DMS153 treated with DMSO at 0.1 percent for 48 hours (cell line): ENCODE data around the gene EEPD1.

Experiments
- DNase-seq: peaks from one replicate; lab custom pipeline; 2025; ENCODE audit not compliant: unreplicated experiment; lab: John Stamatoyannopoulos, UW

The EEPD1 gene

GRCh38 chr7:36154255-36155212, 1.5 kb downstream of the EEPD1 start:
- DNase-seq: no peak

- DNase-seq: peak; percentile 37
Measured at GRCh38 chr7:36155811-36156361, 2.8 kb downstream of the EEPD1 start.

GRCh38 chr7:36157527-36158320, 4.7 kb downstream of the EEPD1 start:
- no peak for DNase-seq

- DNase-seq: no peak
Measured at GRCh38 chr7:36158321-36158605, 5.2 kb downstream of the EEPD1 start.

GRCh38 chr7:36159618-36160017, 6.6 kb downstream of the EEPD1 start:
- DNase-seq: no peak

- DNase-seq: no peak
Measured at GRCh38 chr7:36160313-36160712, 7.3 kb downstream of the EEPD1 start.

GRCh38 chr7:36161996-36162395, 8.9 kb downstream of the EEPD1 start:
- DNase-seq: no peak

- no peak for DNase-seq
Measured at GRCh38 chr7:36165059-36165458, 12.0 kb downstream of the EEPD1 start.

GRCh38 chr7:36165802-36166201, 12.7 kb downstream of the EEPD1 start:
- DNase-seq: no peak

GRCh38 chr7:36167403-36168050, 14.5 kb downstream of the EEPD1 start:
- DNase-seq: no peak

GRCh38 chr7:36171503-36171902, 18.4 kb downstream of the EEPD1 start:
- no peak for DNase-seq

- no peak for DNase-seq
Measured at GRCh38 chr7:36175886-36176285, 22.8 kb downstream of the EEPD1 start.

GRCh38 chr7:36176697-36177096, 23.6 kb downstream of the EEPD1 start:
- no peak for DNase-seq

GRCh38 chr7:36180121-36180520, 27.1 kb downstream of the EEPD1 start:
- DNase-seq: no peak

GRCh38 chr7:36181668-36182067, 28.6 kb downstream of the EEPD1 start:
- DNase-seq: no peak

- no peak for DNase-seq
Measured at GRCh38 chr7:36182854-36183604, 30.0 kb downstream of the EEPD1 start.

GRCh38 chr7:36185092-36185491, 32.0 kb downstream of the EEPD1 start:
- no peak for DNase-seq

- no peak for DNase-seq
Measured at GRCh38 chr7:36185756-36186155, 32.7 kb downstream of the EEPD1 start.

- DNase-seq: no peak
Measured at GRCh38 chr7:36186359-36187121, 33.5 kb downstream of the EEPD1 start.

GRCh38 chr7:36188266-36188665, 35.2 kb downstream of the EEPD1 start:
- DNase-seq: no peak
